CD4-positive, alpha-beta memory T cell (primary cell): ENCODE results near the gene IGLON5. TPM values are rescaled to one million over a fixed set of nuclear protein-coding genes. Genes with fewer than 3 reads are reported as not detected.

ENCODE experiments used
- CTCF ChIA-PET: fragments of 350-600 bp; sonication (Branson Sonifier 250); formaldehyde crosslinking; loops from one replicate; lab custom pipeline; 2021; ENCODE audit warnings: inconsistent platforms; ENCODE audit not compliant: partially characterized antibody; lab: Charles Lee
- POLR2A ChIA-PET: fragments of 350-600 bp; sonication (Branson Sonifier 250); formaldehyde crosslinking; loops from one replicate; lab custom pipeline; 2021; ENCODE audit not compliant: partially characterized antibody; lab: Charles Lee
- DNase-seq, 5 donors: peaks; one replicate each; pipeline versions ENCODE4 v3.0.0 to v3.0.0-alpha.2; 2020 to 2022; ENCODE audit warnings: mixed read lengths in 1 of 5
- H3K27ac ChIP-seq: one replicate; pipeline ENCODE4 v1.7.0; 2013; ENCODE audit warnings: low read depth, low read length
- H3K27me3 ChIP-seq: 2 replicates; pipeline ENCODE4 v1.7.0; 2013; ENCODE audit warnings: mild to moderate bottlenecking, low read length, moderate library complexity; ENCODE audit not compliant: insufficient read depth
- H3K36me3 ChIP-seq: 2 replicates; pipeline ENCODE4 v1.7.0; 2013; ENCODE audit warnings: mild to moderate bottlenecking, low read length, moderate library complexity; ENCODE audit not compliant: insufficient read depth
- H3K4me1 ChIP-seq: 2 replicates; pipeline ENCODE4 v1.7.0; 2013; ENCODE audit warnings: mild to moderate bottlenecking, low read length, moderate library complexity; ENCODE audit not compliant: insufficient read depth
- H3K4me3 ChIP-seq, 2 donors: one replicate each; pipeline ENCODE4 v1.7.0; 2013; ENCODE audit warnings: low read length in 2 of 2, mild to moderate bottlenecking in 1 of 2
- H3K9me3 ChIP-seq, 2 donors: one replicate each; pipeline ENCODE4 v1.7.0; 2013; ENCODE audit warnings: low read length in 2 of 2, control low read depth in 1 of 2; ENCODE audit not compliant: control insufficient read depth in 1 of 2
- H3K27ac Mint-ChIP-seq, 7 donors: one replicate each; pipeline ENCODE4 v1.8.0; 2020 to 2021; ENCODE audit warnings: mixed read lengths in 7 of 7, mild to moderate bottlenecking in 6 of 7, inconsistent platforms in 3 of 7, moderate library complexity in 3 of 7
- H3K27me3 Mint-ChIP-seq, 2 donors: one replicate each; pipeline ENCODE4 v1.8.0; 2020 to 2021; ENCODE audit warnings: mixed read lengths in 2 of 2
- H3K36me3 Mint-ChIP-seq, 2 donors: one replicate each; pipeline ENCODE4 v1.8.0; 2020 to 2021; ENCODE audit warnings: mixed read lengths in 2 of 2, inconsistent platforms in 1 of 2, mild to moderate bottlenecking in 1 of 2
- H3K4me1 Mint-ChIP-seq, 4 donors: one replicate each; pipeline ENCODE4 v1.8.0; 2020 to 2021; ENCODE audit warnings: mixed read lengths in 4 of 4, mild to moderate bottlenecking in 1 of 4
- H3K4me3 Mint-ChIP-seq, 8 donors: one replicate each; pipeline ENCODE4 v1.8.0; 2020 to 2021; ENCODE audit warnings: mixed read lengths in 8 of 8, mild to moderate bottlenecking in 7 of 8, moderate library complexity in 6 of 8, inconsistent platforms in 3 of 8
- H3K9me3 Mint-ChIP-seq, 8 donors: one replicate each; pipeline ENCODE4 v1.8.0; 2020 to 2021; ENCODE audit warnings: mixed read lengths in 8 of 8, mild to moderate bottlenecking in 5 of 8, inconsistent platforms in 3 of 8, moderate library complexity in 1 of 8
- intact Hi-C: fragments of 100-400 bp; cut with micrococcal nuclease; formaldehyde crosslinking; loops from one replicate; pipeline ENCODE4 v1.15.1; 2023
- polyA plus RNA-seq, 2 donors: library from polyadenylated mRNA; unstranded; fragments of 300-500 nt; fragmentation: Illumina TruSeq; gene quantifications; one replicate each; pipeline ENCODE4 v1.2.3, GENCODE V29; 2021
- total RNA-seq, 2 experiments: library from RNA; stranded (reverse); gene quantifications; one replicate each; pipeline ENCODE4 v1.2.3, GENCODE V29; 2021

Gene IGLON5
- total and polyA plus RNA-seq, 4 experiments from 2014 or later, result not detected

- H3K36me3 ChIP-seq, result no peaks in the 10 kb centered on the region
- POLR2A ChIA-PET, result no interaction called here
- Mint-ChIP-seq H3K4me3 (no peak overlapping the region), H3K27me3 (no peaks in the 10 kb centered on the region), H3K4me1 (peaks cover 19 to 40% (median 25%) of the 10 kb centered on the region in 4 donors), H3K36me3 (peaks cover 0 to 3% of the 10 kb centered on the region in 2 donors), H3K27ac (peak overlapping the region in 2 of 7 donors; percentile 15 to 24), H3K9me3 (no peaks in the 10 kb centered on the region)
- intact Hi-C loops, result no loop called here
- DNase-seq, result no peak
- H3K9me3 ChIP-seq, result no peaks in the 10 kb centered on the region
- H3K27ac ChIP-seq, result no peak overlapping the region
- CTCF ChIA-PET, result interaction anchor here (1.9 kb wide), 1 partner anchor 20 kb away, joined by 6 read pairs; no protein-coding TSS in a partner anchor
- no peaks in the 10 kb centered on the region for H3K27me3 ChIP-seq
- H3K4me3 ChIP-seq, result no peak overlapping the region
- peaks cover 22% of the 10 kb centered on the region for H3K4me1 ChIP-seq
Observed at GRCh38 chr19:51357952-51358351, 46.5 kb downstream of the IGLON5 start.

GRCh38 chr19:51359294-51359693, 47.9 kb downstream of the IGLON5 start:
- Histone ChIP-seq H3K4me3 (no peak overlapping the region), H3K4me1 (peaks cover 28% of the 10 kb centered on the region), H3K9me3 (no peaks in the 10 kb centered on the region), H3K36me3 (no peaks in the 10 kb centered on the region), H3K27ac (no peak overlapping the region), H3K27me3 (no peaks in the 10 kb centered on the region)
- Mint-ChIP-seq H3K4me1 (peaks cover 24 to 50% (median 35%) of the 10 kb centered on the region in 4 donors), H3K4me3 (no peak overlapping the region), H3K9me3 (no peaks in the 10 kb centered on the region), H3K27ac (peak overlapping the region in 2 of 7 donors; percentile 66 to 69), H3K36me3 (peaks cover 0 to 3% of the 10 kb centered on the region in 2 donors), H3K27me3 (no peaks in the 10 kb centered on the region)
- CTCF ChIA-PET, result interaction anchor here (0.7 to 1.9 kb wide), 2 partner anchors 20 to 21 kb away, joined by 3 to 6 read pairs; no protein-coding TSS in a partner anchor
- POLR2A ChIA-PET, result interaction anchor here (0.7 kb wide), 1 partner anchor 9 kb away, joined by 4 read pairs; the partner anchor contains the start of gene CLDND2
- no peak for DNase-seq
- intact Hi-C loops, result no loop called here

GRCh38 chr19:51361239-51361638, 49.8 kb downstream of the IGLON5 start:
- H3K4me3 Mint-ChIP-seq, result no peak overlapping the region
- no peaks in the 10 kb centered on the region for H3K27me3 Mint-ChIP-seq
- H3K36me3 ChIP-seq, result no peaks in the 10 kb centered on the region
- H3K9me3 Mint-ChIP-seq, result no peaks in the 10 kb centered on the region
- no peaks in the 10 kb centered on the region for H3K27me3 ChIP-seq
- H3K27ac Mint-ChIP-seq, result no peak overlapping the region
- peaks cover 22 to 48% (median 36%) of the 10 kb centered on the region in 4 donors for H3K4me1 Mint-ChIP-seq
- ChIA-PET CTCF (no interaction called here), POLR2A (no interaction called here)
- peaks cover 33% of the 10 kb centered on the region for H3K4me1 ChIP-seq
- no peak for DNase-seq
- peaks cover 0 to 8% of the 10 kb centered on the region in 2 donors for H3K36me3 Mint-ChIP-seq
- intact Hi-C loops, result no loop called here
- H3K9me3 ChIP-seq, result no peaks in the 10 kb centered on the region
- no peak overlapping the region for H3K4me3 ChIP-seq
- no peak overlapping the region for H3K27ac ChIP-seq

GRCh38 chr19:51364200-51365106, 53.0 kb downstream of the IGLON5 start:
- Histone ChIP-seq H3K9me3 (no peaks in the 10 kb centered on the region), H3K36me3 (no peaks in the 10 kb centered on the region), H3K27ac (no peak overlapping the region), H3K27me3 (no peaks in the 10 kb centered on the region), H3K4me3 (no peak overlapping the region), H3K4me1 (peaks cover 50% of the 10 kb centered on the region)
- POLR2A ChIA-PET, result interaction anchor here (1.3 kb wide), 1 partner anchor 30 kb away, joined by 4 read pairs; no protein-coding TSS in a partner anchor
- DNase-seq, result no peak
- CTCF ChIA-PET, result interaction anchor here (1.1 kb wide), 1 partner anchor 24 kb away, joined by 4 read pairs; no protein-coding TSS in a partner anchor
- intact Hi-C loops, result loop anchor here (5.0 kb wide), 1 partner anchor 338 kb away; no protein-coding TSS in a partner anchor
- no peaks in the 10 kb centered on the region for H3K9me3 Mint-ChIP-seq
- peak overlapping the region in 5 of 7 donors; percentile 12 to 89 (median 77) for H3K27ac Mint-ChIP-seq
- H3K4me3 Mint-ChIP-seq, result peak overlapping the region; percentile 15 to 78 (median 58)
- peaks cover 30 to 68% (median 49%) of the 10 kb centered on the region in 4 donors for H3K4me1 Mint-ChIP-seq
- no peaks in the 10 kb centered on the region for H3K27me3 Mint-ChIP-seq
- H3K36me3 Mint-ChIP-seq, result peaks cover 0 to 17% of the 10 kb centered on the region in 2 donors

GRCh38 chr19:51365211-51365964, 53.9 kb downstream of the IGLON5 start:
- Mint-ChIP-seq H3K4me3 (peak overlapping the region; percentile 92 to 100 (median 98)), H3K36me3 (peaks cover 0 to 17% of the 10 kb centered on the region in 2 donors), H3K4me1 (peaks cover 33 to 73% (median 53%) of the 10 kb centered on the region in 4 donors), H3K27me3 (no peaks in the 10 kb centered on the region), H3K9me3 (no peaks in the 10 kb centered on the region), H3K27ac (peak overlapping the region; percentile 87 to 98 (median 96))
- H3K27me3 ChIP-seq, result no peaks in the 10 kb centered on the region
- H3K9me3 ChIP-seq, result no peaks in the 10 kb centered on the region
- H3K4me1 ChIP-seq, result peaks cover 53% of the 10 kb centered on the region
- DNase-seq, result peak in 3 of 5 donors; percentile 24 to 31 (median 28)
- peak overlapping the region; percentile 77 for H3K27ac ChIP-seq
- CTCF ChIA-PET, result interaction anchor here (0.6 to 1.0 kb wide), 4 partner anchors 11 to 74 kb away, joined by 3 read pairs; no protein-coding TSS in a partner anchor
- POLR2A ChIA-PET, result interaction anchor here (0.8 to 1.6 kb wide), 5 partner anchors 9 to 29 kb away, joined by 3 to 8 read pairs (median 4); partner anchors contain the start of gene VSIG10L
- intact Hi-C loops, result loop anchor here (5.0 kb wide), 1 partner anchor 337 kb away; no protein-coding TSS in a partner anchor
- no peaks in the 10 kb centered on the region for H3K36me3 ChIP-seq
- peak overlapping the region; percentile 83 to 85 for H3K4me3 ChIP-seq

GRCh38 chr19:51365965-51366388, 54.5 kb downstream of the IGLON5 start, which contains the start of gene ETFB:
Gene ETFB, minus strand, starts transcription at chr19:51366388. Its CDS starts 62 bp downstream, at chr19:51366326.
- peaks cover 0 to 17% of the 10 kb centered on the region in 2 donors for H3K36me3 Mint-ChIP-seq
- no peaks in the 10 kb centered on the region for H3K27me3 ChIP-seq
- DNase-seq, result no peak
- H3K36me3 ChIP-seq, result no peaks in the 10 kb centered on the region
- H3K4me3 ChIP-seq, result peak within 1 kb of the TSS; percentile 83 to 85
- peaks cover 37 to 76% (median 59%) of the 10 kb centered on the region in 4 donors for H3K4me1 Mint-ChIP-seq
- intact Hi-C loops, result loop anchor here (5.0 kb wide), 1 partner anchor 336 kb away; no protein-coding TSS in a partner anchor
- H3K4me3 Mint-ChIP-seq, result peak within 1 kb of the TSS; percentile 92 to 100 (median 98)
- no peaks in the 10 kb centered on the region for H3K27me3 Mint-ChIP-seq
- H3K4me1 ChIP-seq, result peaks cover 58% of the 10 kb centered on the region
- ChIA-PET POLR2A (interaction anchor here (0.8 to 1.6 kb wide), 5 partner anchors 10 to 28 kb away, joined by 3 to 8 read pairs (median 4); partner anchors contain the start of gene VSIG10L), CTCF (interaction anchor here (0.9 to 1.0 kb wide), 3 partner anchors 11 to 28 kb away, joined by 3 read pairs; no protein-coding TSS in a partner anchor)
- H3K9me3 ChIP-seq, result no peaks in the 10 kb centered on the region
- H3K27ac ChIP-seq, result peak within 1 kb of the TSS; percentile 77
- no peaks in the 10 kb centered on the region for H3K9me3 Mint-ChIP-seq
- peak within 1 kb of the TSS; percentile 87 to 98 (median 96) for H3K27ac Mint-ChIP-seq
